ENCODE data around the gene TSPAN14.
A peak's percentile ranks its signal among the peaks of the same experiment; 100 is the strongest.

- 0 out of 2 replicates have a peak, but pooled peaks have one; percentile 24 for TF ChIP-seq POLR2A (IDR thresholded peaks at IDR 0.05; ENCODE audit: low read depth, low read length)
- no peak for TF ChIP-seq TAF1 (IDR thresholded peaks at IDR 0.05; ENCODE audit: low read depth, low read length)
- no peak for TF ChIP-seq POLR2AphosphoS5 (IDR thresholded peaks at IDR 0.05; ENCODE audit: low read depth, low read length)
These were observed 18.4 kb downstream of the TSPAN14 start for GRCh38 chr10:80472234-80473095.
